ENCODE measurements around the gene KRTAP1-3. TPM values are rescaled to one million over a fixed set of nuclear protein-coding genes. Genes with fewer than 3 reads are reported as not detected.
"Not testable (repeated sequence)": the region's sequence is repeated elsewhere in the genome, so short reads cannot be mapped to it uniquely, and the experiment has no call there.

KRTAP1-3 gene
- total RNA-seq, 8 experiments from 2014 or later: 0.25 to 0.56 (median 0.46) TPM; not detected in 4

DNA sequence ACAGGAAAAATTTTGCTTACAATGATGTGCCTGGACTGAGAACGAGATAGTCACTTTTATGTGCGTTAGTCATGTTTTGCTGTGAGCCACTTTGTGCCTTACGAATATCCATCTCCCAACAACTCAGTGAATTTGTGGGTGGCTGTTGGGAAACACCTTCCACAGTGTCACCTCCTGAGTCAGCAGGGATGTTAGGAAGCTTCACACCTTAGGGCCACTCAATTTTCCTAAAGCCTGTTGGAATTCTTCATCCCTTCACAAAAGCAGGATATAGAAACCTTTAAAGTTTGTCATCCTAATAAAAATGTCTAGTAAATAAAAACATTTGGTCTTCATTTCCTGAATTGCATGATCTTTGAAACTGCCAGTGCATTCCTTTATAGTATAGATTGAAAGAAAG lies 21.5 kb downstream of the KRTAP1-3 start:
- WGBS, 10 experiments: 7 to 90% (median 30%) methylated on average over 3 of the region's 3 CpGs; no CpG with 5 or more reads in 3 of the 10 experiments
- in situ Hi-C loops (cut with MboI; ENCODE audit: low pct_unique_long_range_greater_than_20kb in 2 of 9, low sequenced_read_pairs in 9 of 9, unreplicated experiment in 9 of 9): no loop called here
- Histone ChIP-seq H3K4me1 (replicated peaks in 1 of 2) (peaks cover 0 to 4% of the 10 kb centered on the region in 2 donors), H3K27ac (no peak overlapping the region), H3K4me3 (no peak overlapping the region)
- ATAC-seq (replicated peaks in 6 of 8): no peak

DNA sequence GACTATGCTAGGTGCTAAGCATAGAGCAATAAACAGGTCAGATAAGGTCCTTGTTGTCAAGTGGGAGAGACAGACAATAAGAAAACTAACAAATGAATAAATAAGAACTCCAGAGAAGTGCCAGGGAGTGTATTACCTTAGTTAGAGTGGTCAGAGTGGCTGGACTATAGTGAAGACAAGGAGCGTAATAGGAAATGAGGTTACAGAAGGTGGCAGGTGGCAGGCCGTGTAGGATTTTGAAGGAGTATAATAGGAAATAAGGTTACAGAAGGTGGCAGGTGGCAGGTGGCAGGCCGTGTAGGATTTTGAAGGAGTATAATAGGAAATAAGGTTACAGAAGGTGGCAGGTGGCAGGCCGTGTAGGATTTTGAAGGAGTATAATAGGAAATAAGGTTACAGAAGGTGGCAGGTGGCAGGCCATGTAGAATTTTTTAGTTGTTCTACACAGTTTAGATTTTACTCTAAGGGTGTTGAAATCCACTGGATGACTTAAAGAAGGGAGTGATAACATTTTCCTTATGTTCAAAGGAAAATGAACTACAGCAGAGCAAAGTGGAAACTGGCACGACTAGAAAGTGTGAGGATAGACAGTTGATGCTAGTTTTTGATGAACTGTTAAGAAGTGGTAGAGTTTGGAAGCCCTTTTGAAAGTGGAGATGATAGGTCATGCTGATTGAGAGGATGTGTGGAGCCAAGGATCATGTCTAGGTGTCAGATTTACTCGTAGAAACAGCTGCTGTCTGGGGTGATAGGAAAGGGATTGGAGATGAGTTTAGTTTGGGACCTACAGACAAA lies 22.2 kb downstream of the KRTAP1-3 start:
- ATAC-seq (replicated peaks in 6 of 8): no peak
- WGBS, 10 experiments: 8 to 88% (median 83%) methylated on average over 1 to 5 of the region's 6 CpGs; no CpG with 5 or more reads in 1 of the 10 experiments
- in situ Hi-C loops (cut with MboI; ENCODE audit: low pct_unique_long_range_greater_than_20kb in 2 of 9, low sequenced_read_pairs in 9 of 9, unreplicated experiment in 9 of 9): no loop called here
- Histone ChIP-seq H3K4me1 (replicated peaks in 1 of 2) (peaks cover 0 to 4% of the 10 kb centered on the region in 2 donors), H3K27ac (no peak overlapping the region), H3K4me3 (no peak overlapping the region)

DNA sequence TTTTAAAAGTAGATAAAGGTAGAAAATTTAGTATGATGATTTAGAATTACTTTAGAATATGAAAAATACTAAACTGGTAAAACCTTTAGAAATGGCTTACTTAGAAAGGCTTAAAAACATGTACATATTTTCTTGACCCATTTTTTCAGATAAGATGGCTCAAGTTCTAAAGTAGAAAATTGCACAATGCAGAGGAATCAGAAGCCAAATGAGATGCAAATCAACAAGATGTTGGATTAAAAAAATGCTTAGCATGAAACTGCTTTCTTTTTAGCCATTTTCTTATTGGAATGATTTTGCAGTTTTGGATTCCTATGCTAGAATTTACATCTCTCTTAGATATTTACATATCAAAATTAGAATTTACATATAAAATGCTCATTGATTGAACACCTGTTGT lies 24.2 kb downstream of the KRTAP1-3 start:
- Histone ChIP-seq H3K4me1 (replicated peaks in 1 of 2) (peaks cover 0 to 6% of the 10 kb centered on the region in 2 donors), H3K27ac (no peak overlapping the region), H3K4me3 (no peak overlapping the region)
- no peak for ATAC-seq (replicated peaks in 6 of 8)
- in situ Hi-C loops (cut with MboI; ENCODE audit: low pct_unique_long_range_greater_than_20kb in 2 of 9, low sequenced_read_pairs in 9 of 9, unreplicated experiment in 9 of 9): no loop called here

DNA sequence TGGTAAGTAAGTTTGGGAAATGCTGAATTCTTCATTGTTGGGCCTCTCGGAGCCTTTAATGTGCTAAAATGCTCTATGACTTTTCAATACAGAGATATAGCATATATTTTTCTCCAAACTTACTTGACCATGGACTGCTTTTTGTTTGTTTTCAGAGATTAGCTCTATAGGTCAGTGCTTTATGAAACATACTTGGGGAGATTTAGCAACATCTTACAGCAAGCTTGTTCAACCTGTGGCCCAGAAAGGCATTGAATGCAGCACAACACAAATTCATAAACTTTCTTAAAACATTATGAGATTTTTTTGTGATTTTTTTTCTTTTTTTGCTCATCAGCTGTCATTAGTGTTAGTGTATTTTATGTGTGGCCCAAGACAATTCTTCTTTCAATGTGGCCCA lies 24.7 kb downstream of the KRTAP1-3 start:
- 22 to 100% (median 86%) methylated on average over 1 of the region's 1 CpG; no CpG with 5 or more reads in 2 of the 10 experiments for WGBS, 10 experiments
- in situ Hi-C loops (cut with MboI; ENCODE audit: low pct_unique_long_range_greater_than_20kb in 2 of 9, low sequenced_read_pairs in 9 of 9, unreplicated experiment in 9 of 9): no loop called here

DNA sequence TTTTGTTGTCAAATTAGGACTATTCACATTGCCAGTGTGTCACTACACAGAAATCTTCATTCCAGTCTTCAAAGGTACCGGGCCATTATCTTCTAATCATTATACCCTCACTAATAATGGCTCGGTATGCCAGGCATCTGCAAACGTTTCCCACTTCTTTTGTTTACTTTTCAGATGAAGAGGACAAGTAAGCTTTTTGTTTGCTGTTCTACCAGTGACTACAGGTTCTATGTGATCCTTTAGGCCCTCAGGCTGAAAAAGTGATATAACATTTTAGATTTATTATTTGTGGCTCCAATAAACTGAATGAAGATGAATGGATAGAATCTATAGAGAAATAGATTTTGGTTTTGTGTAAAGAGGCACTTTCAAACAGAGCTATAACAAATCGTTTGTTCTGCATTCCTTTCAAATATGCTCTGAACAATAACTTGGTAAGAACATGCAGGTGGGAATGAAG lies 25.3 kb downstream of the KRTAP1-3 start:
- in situ Hi-C loops (cut with MboI; ENCODE audit: low pct_unique_long_range_greater_than_20kb in 2 of 9, low sequenced_read_pairs in 9 of 9, unreplicated experiment in 9 of 9): no loop called here
- H3K27ac ChIP-seq: no peak overlapping the region

More for the DNA sequence above, 24.7 kb downstream of the KRTAP1-3 start:
- Histone ChIP-seq H3K4me1 (replicated peaks in 1 of 2) (peaks cover 0 to 6% of the 10 kb centered on the region in 2 donors), H3K27ac (no peak overlapping the region), H3K4me3 (no peak overlapping the region)
- ATAC-seq (replicated peaks in 6 of 8): no peak

DNA sequence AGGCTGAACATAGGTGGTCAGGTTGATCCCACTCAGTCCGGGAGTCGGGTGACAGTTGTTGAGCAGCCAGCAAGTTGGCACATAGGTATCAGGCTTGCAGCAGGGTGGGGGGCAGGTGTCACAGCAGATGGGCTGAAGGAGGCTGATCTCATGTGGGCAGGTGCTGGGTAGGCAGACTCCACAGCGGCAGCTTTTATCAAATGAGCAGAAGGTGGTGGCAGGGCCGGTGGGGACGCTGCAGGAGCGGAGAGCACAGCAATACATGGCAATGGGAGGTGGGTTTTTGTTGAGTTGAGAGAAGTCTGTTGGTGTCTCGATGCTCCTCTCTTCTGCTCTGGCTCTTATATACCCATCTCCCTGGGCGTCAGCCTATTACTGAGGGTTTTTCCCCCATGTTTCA lies 25.9 kb downstream of the KRTAP1-3 start, which contains the start of gene KRTAP3-1:
Gene KRTAP3-1 (minus strand): TSS at position 318 of the 400 bp plus-strand sequence. CDS start 54 bp downstream, at position 264.
- Histone ChIP-seq H3K4me3 (no peak within 1 kb of the TSS), H3K27ac (no peak within 1 kb of the TSS), H3K4me1 (replicated peaks in 1 of 2) (peaks cover 0 to 3% of the 10 kb centered on the region in 2 donors)
- ATAC-seq (replicated peaks in 6 of 8): no peak
- in situ Hi-C loops (cut with MboI; ENCODE audit: low pct_unique_long_range_greater_than_20kb in 2 of 9, low sequenced_read_pairs in 9 of 9, unreplicated experiment in 9 of 9): no loop called here
- 40 to 100% (median 83%) methylated on average over 1 to 5 of the region's 8 CpGs; no CpG with 5 or more reads in 3 of the 10 experiments for WGBS, 10 experiments

More for the DNA sequence above, 25.3 kb downstream of the KRTAP1-3 start:
- 13 to 80% (median 52%) methylated on average over 2 to 4 of the region's 4 CpGs; no CpG with 5 or more reads in 1 of the 10 experiments for WGBS, 10 experiments
- Histone ChIP-seq H3K4me3 (no peak overlapping the region), H3K4me1 (replicated peaks in 1 of 2) (peaks cover 0 to 6% of the 10 kb centered on the region in 2 donors)
- peak in 1 of 8 experiments; percentile 18 for ATAC-seq (replicated peaks in 6 of 8)

DNA sequence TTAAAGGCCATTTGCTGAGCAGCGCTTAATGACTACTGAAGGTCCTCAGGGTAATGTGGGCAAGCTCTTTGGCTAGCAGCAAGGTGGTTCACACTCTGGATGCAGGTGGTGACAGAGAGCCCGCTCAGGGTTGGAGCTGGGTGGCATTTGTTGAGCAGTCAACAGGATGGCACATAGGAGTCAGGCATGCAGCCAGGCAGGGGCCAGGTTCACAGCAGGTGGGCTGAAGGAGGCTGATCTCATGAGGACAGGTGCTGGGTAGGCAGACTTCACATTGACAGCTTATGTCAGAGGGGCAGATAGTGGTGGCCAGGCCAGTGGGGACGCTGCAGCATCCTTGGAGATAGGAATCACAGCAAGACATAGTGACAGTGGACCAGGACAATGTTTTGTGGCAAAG lies 30.3 kb downstream of the KRTAP1-3 start:
- WGBS, 10 experiments: 80 to 100% (median 98%) methylated on average over 1 to 3 of the region's 3 CpGs; no CpG with 5 or more reads in 4 of the 10 experiments
- Histone ChIP-seq H3K27ac (no peak overlapping the region), H3K4me1 (replicated peaks in 1 of 2) (peaks cover 0 to 2% of the 10 kb centered on the region in 2 donors), H3K4me3 (no peak overlapping the region)
- ATAC-seq (replicated peaks in 6 of 8): no peak
- in situ Hi-C loops (cut with MboI; ENCODE audit: low pct_unique_long_range_greater_than_20kb in 2 of 9, low sequenced_read_pairs in 9 of 9, unreplicated experiment in 9 of 9): no loop called here

DNA sequence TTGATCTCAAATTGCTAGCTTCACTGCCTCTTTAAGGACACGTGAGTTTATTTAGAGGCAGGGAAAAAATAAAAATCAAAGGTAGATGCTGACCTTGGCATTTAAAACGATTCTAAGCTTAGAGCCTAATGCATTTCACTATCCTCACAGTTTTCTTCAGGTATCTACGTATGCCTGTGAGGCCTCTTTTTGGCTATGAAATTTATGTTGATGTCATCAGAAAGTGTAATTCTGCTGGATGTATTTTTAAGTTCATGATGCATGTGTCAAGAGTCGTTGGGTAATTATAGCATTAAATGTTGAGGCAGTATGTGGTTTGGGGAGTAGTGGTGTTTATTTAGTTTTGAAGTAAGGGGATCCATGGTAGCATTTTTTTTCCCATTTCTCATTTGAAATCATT lies 30.7 kb downstream of the KRTAP1-3 start:
- in situ Hi-C loops (cut with MboI; ENCODE audit: low pct_unique_long_range_greater_than_20kb in 2 of 9, low sequenced_read_pairs in 9 of 9, unreplicated experiment in 9 of 9): no loop called here
- no peak for ATAC-seq (replicated peaks in 6 of 8)
- 40 to 88% (median 73%) methylated on average over 1 to 4 of the region's 4 CpGs; no CpG with 5 or more reads in 1 of the 10 experiments for WGBS, 10 experiments
- H3K27ac ChIP-seq: no peak overlapping the region
- peaks cover 0 to 2% of the 10 kb centered on the region in 2 donors for H3K4me1 ChIP-seq (replicated peaks in 1 of 2)
- no peak overlapping the region for H3K4me3 ChIP-seq

DNA sequence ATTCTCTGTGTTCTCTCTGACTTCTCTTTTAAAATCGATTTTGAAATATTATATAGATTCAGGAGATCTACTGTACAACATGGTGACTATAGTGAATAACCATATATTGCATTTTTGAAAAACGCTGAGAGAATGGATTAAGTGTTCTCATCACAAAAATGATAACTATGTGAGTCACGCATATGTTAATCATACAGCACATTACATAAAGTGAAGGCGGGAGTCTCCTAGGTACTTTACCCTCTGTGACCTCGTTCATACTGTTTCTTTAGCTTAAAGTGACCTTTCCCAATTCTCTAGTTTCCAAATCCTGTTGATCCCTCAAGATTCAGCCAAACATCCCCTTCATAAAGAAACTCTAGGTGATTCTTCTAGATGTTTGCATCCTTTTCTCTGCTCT lies 31.9 kb downstream of the KRTAP1-3 start:
- Histone ChIP-seq H3K4me3 (no peak overlapping the region), H3K27ac (no peak overlapping the region), H3K4me1 (replicated peaks in 1 of 2) (peaks cover 1 to 2% of the 10 kb centered on the region in 2 donors)
- in situ Hi-C loops (cut with MboI; ENCODE audit: low pct_unique_long_range_greater_than_20kb in 2 of 9, low sequenced_read_pairs in 9 of 9, unreplicated experiment in 9 of 9): no loop called here
- ATAC-seq (replicated peaks in 6 of 8): peak in 3 of 8 experiments; percentile 48 to 96 (median 62)
- 0 to 80% (median 36%) methylated on average over 1 to 5 of the region's 5 CpGs for WGBS, 10 experiments

DNA sequence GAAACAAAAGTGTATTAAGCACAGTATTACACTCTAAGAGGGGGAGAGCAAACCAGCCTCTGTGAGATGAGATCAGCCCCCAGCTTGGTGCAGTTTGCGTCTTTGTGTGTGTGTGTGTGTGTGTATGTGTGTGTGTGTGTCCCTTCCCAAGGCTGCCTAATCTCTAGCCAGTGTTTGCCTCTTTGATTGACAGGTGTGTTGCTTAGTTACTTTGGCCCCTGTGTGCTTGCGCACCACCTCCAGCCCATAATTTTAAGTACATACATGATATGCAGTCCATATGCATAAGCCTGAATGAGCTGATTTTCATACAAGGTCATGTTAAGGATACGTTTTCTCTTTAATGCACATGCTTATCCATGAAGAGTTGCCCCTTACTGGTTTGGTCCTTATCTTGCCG lies 32.9 kb downstream of the KRTAP1-3 start:
- Histone ChIP-seq H3K27ac (no peak overlapping the region), H3K4me3 (no peak overlapping the region), H3K4me1 (replicated peaks in 1 of 2) (peaks cover 5 to 7% of the 10 kb centered on the region in 2 donors)
- no peak for ATAC-seq (replicated peaks in 6 of 8)
- in situ Hi-C loops (cut with MboI; ENCODE audit: low pct_unique_long_range_greater_than_20kb in 2 of 9, low sequenced_read_pairs in 9 of 9, unreplicated experiment in 9 of 9): no loop called here
- 57 to 100% (median 93%) methylated on average over 1 to 3 of the region's 4 CpGs; no CpG with 5 or more reads in 3 of the 10 experiments for WGBS, 10 experiments

DNA sequence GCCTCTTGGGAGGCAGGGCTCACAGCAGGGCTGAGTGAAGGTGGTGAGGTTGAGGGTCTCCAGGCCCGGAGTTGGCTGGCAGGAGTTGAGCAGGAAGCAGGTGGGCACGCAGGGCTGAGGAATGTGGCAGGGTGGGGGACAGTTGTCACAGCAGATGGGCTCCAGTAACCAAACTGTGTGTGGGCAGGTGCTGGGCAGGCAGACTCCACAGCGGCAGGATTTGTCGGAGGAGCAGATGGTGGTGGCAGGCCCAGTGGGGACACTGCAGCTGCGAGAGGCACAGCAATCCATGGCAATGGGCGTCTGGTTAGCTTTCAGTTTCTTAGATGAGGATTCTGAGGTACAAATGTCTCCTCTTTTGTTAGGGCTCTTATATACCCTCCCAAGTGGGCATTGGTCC lies 35.1 kb downstream of the KRTAP1-3 start, which contains the start of gene KRTAP3-2:
Gene KRTAP3-2 (minus strand): TSS at position 344 of the 400 bp plus-strand sequence. CDS start 53 bp downstream, at position 291.
- H3K4me1 ChIP-seq (replicated peaks in 1 of 2); ATAC-seq (replicated peaks in 6 of 8); in situ Hi-C loops (cut with MboI; ENCODE audit: low pct_unique_long_range_greater_than_20kb in 2 of 9, low sequenced_read_pairs in 9 of 9, unreplicated experiment in 9 of 9); H3K4me3 ChIP-seq; H3K27ac ChIP-seq: not testable (repeated sequence)
- 80 to 100% methylated on average over 1 of the region's 6 CpGs; no CpG with 5 or more reads in 8 of the 10 experiments for WGBS, 10 experiments

DNA sequence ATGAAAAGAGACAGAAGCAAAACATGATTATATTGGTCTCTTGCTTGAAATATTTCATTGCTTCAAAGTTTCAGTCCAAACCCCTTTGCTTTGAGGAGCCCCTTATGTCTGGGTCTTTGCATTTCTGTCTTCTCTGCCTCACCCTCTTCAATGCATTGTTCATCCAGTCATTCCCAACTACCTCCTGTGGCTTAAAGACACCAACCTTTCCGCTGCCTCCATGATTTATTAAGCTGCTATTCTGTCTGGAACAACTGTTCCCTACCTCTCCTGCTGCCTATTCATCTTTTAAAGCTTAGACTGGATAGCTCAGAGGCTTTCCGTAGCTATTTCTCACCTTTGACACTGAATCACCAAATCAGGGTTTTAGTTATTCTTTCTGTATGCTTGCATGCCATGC lies 37.3 kb downstream of the KRTAP1-3 start:
- peak in 1 of 8 experiments; percentile 18 for ATAC-seq (replicated peaks in 6 of 8)
- Histone ChIP-seq H3K4me3 (no peak overlapping the region), H3K4me1 (replicated peaks in 1 of 2) (peaks cover 4 to 7% of the 10 kb centered on the region in 2 donors), H3K27ac (no peak overlapping the region)
- 20 to 69% (median 41%) methylated on average over 1 to 2 of the region's 2 CpGs for WGBS, 10 experiments
- in situ Hi-C loops (cut with MboI; ENCODE audit: low pct_unique_long_range_greater_than_20kb in 2 of 9, low sequenced_read_pairs in 9 of 9, unreplicated experiment in 9 of 9): no loop called here

DNA sequence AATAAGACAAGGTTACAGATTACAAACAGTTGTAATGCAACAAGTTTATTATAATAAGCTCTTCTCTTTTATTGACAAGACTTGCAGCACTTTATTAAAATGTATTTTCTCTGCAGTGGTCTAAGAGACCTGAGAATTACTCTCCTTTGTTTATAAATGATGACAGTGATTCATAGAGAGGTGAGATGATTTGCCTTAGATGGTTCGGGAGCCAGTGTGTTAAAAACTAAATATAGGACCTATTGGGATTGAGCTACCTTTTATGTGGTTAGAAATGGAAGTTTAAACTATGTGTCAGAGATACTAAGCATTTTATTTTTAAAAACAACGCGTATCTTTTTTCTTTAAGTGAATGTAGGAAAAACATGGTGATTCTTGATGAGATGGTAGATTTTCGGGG lies 37.8 kb downstream of the KRTAP1-3 start:
- in situ Hi-C loops (cut with MboI; ENCODE audit: low pct_unique_long_range_greater_than_20kb in 2 of 9, low sequenced_read_pairs in 9 of 9, unreplicated experiment in 9 of 9): no loop called here
- H3K4me1 ChIP-seq (replicated peaks in 1 of 2): peaks cover 4 to 7% of the 10 kb centered on the region in 2 donors
- no peak for ATAC-seq (replicated peaks in 6 of 8)
- 54 to 100% (median 90%) methylated on average over 1 to 4 of the region's 4 CpGs; no CpG with 5 or more reads in 1 of the 10 experiments for WGBS, 10 experiments
- no peak overlapping the region for H3K27ac ChIP-seq
- H3K4me3 ChIP-seq: no peak overlapping the region
